HG02588 (cell line): ENCODE results near the gene SLC7A7.
A peak's percentile ranks its signal among the peaks of the same experiment; 100 is the strongest.
"Not testable (repeated sequence)": the region's sequence is repeated elsewhere in the genome, so short reads cannot be mapped to it uniquely, and the experiment has no call there.

ENCODE experiments used
- ATAC-seq: cut with Tn5 transposase; IDR thresholded peaks from one replicate; pipeline ENCODE4 v1.9.1; 2021; ENCODE audit warnings: mild to moderate bottlenecking, moderate library complexity; ENCODE audit not compliant: unreplicated experiment

The SLC7A7 gene

DNA sequence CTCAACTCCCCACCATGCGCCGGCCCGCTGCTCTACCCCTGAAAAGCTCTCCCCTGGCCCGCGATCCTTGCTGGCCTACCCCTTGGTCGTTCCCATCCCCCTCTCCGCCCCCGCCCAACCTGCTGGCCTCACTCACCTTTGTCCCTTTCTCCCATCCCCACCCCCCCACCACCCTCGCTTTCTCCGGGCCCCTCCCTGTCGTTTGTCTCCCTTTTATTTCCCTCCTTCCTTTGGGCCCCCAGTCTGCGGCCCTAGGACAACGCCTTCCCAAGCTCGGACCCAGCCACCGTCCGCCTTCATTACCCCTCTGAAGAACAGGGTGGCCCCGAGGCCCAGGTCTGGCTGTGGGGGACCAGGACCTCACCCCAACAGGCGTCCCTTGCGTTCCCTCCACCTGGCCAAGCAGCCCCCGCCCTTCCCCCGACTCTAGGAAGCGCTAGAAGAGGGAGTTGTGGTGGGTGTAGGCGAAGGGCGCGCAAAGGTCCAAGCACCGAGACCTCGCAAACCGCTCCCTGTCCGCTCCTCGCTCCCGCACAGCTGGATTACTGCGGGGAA lies 6.9 kb upstream of the SLC7A7 start:
- no peak for ATAC-seq

DNA sequence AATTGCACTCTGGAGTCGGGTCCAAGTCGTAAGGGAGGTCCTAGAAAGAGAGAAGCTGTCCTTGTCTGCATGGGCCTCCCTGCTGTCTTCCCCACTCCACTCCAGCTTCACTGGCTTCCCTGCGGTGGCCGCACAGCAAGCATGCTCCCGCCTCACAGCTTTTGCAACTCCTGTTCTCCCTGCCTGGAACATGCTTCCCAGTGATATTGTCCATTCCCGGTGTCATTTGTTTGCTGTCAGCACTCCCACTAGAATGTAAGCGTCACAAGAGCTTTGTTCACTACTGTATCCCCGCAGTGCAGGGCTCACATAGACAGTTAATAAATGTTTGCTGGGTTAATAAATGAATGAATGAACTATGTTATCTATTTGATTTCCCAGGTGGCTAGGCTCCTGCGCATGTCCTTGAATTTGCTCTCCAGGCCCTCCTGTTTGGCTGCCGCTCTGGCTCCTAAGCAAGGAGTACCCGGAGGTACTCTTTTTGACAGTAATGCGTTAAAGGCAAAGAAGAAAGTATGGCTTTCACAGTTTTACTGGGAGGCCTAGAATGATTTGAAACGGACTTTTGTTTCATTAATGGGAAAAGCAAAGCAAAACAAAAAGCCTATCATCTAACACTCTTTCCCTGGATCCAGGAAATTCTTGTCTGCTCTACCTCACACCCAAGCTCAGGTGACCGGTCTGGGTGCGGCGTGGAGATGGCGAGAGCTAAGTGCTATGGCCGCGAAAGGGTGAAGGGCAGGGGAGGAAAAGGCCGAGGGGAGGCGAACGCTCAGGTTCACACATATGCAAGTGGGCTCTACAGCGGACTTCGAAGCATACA lies 6.2 kb upstream of the SLC7A7 start:
- ATAC-seq: no peak

DNA sequence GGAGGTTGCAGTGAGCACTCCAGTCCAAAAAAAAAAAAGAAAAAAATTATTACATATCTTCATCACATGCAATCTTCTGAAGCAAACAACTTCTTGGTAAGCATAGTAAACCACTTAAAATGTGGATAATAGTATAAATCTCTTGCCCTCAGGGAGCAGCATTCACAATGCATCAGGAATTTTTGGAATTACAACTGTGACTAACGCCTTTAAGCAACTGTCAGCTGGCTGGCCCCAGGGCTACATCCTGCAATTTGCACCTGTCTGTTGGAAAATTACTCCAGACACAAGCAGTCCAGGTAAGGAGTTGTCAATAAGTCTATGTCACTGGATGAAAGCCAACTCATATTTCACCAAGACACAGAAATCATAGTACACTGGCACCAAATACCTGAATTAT lies 5.5 kb upstream of the SLC7A7 start:
- ATAC-seq: no peak

DNA sequence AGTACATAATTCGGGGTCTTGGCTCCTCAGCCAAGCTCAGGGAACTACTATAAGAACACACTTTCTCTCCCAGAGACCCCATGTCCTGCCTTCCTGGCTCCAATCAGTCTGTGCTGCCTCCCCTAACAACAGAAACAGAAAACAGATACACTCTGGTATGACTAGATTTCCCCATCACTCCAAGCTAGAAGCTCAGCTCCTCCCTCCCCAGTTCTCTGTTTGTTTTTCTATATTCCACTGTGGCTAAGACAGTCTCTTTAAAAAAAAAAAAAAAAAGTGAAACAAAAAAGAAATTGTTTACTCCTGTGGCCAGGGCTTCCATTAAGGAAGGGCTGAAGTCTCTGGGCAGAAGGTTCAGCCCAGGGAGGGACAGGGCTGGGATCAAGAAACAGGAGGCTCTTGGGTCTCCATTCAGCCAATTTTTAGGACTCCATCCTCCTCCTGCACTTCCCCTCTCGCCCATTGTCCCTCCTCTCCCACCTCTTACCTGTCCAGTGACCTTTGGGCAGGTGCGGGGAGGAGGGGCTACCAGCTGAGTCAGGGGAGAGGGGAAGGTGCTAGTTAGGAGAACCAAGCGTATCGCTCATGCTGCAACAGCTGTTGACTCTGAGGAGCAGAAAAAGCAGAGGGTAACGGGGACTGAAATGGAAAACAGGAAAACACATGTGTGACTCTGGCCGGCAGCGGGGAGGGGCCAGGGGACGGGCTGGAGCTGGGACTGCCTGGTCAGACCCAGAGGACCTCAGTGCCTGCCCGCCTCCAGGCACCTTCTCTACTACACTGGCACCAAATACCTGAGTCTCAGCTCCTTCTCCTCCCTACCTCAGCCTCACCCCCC lies 4.1 kb upstream of the SLC7A7 start:
- peak; percentile 36 for ATAC-seq

DNA sequence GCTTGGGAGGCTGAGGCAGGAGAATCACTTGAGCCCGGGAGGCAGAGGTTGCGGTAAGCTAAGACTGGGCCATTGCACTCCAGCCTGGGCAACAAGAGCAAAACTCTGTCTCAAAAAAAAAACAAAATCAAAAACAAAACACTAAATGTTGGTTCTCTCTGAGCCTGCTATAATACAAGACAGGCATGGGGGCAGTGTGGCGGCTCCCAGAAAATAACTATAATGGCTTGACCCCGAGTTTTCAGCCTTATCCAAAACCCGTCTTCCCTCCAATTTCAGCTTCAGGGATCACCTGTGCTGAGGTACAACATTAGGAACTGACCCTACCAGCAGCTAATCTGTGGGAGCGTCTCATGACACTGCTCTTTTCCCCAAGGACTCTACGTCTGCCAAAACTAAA lies 862 bp downstream of the SLC7A7 start:
- no peak for ATAC-seq

DNA sequence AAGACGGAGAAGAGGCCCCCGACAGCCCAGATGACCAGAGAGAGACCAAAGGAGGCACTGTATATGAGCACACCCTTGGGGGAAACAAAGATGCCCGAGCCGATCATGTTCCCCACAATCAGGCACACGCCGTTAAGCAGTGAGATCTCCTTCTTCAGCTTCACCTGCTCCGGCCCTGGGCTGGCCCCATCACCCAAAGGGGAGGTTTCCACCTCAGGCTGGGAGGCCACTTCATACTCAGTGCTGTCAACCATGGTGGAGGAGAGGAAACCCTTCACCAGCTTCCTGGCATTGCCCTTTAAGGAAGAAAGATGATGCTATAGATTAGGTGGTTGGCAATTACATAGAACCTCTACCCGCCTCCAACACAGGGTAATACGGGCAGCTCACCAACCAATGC lies 2.1 kb downstream of the SLC7A7 start:
- no peak for ATAC-seq

DNA sequence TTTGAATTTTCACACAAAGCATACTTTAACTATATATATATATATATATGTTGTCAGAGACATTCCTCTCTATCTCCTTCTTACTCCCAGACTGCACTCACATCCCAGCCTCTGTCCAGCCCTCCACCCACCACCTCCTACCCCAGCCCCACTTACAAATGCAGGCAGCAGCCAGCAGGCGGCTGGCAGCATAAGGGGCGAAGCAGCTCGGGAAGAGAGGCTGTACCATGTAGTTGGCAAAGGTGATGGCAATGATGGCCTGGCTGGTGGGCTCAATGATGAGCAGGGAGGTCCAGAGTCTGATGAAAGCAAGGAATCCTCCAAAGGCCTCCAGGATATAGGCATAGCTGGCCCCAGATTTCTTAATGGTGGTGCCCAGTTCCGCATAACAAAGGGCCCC lies 2.5 kb downstream of the SLC7A7 start:
- no peak for ATAC-seq

DNA sequence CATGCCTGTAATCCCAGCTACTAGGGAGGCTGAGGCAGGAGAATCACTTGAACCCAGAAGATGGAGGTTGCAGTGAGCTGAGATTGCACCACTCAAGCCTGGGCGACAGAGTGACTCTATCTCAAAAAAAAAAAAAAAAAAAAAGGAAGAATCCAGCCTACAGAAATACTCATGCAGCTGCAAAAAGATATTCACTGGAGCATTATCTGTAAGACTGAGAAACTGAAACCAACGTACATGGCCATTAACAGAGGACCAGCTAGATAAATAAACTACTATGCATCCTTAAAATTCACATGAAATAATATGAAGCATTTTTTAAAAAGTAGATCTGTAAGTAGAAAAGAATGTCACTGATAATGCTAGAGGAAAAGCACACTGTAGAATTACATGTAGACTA lies 3.5 kb downstream of the SLC7A7 start:
- no peak for ATAC-seq

DNA sequence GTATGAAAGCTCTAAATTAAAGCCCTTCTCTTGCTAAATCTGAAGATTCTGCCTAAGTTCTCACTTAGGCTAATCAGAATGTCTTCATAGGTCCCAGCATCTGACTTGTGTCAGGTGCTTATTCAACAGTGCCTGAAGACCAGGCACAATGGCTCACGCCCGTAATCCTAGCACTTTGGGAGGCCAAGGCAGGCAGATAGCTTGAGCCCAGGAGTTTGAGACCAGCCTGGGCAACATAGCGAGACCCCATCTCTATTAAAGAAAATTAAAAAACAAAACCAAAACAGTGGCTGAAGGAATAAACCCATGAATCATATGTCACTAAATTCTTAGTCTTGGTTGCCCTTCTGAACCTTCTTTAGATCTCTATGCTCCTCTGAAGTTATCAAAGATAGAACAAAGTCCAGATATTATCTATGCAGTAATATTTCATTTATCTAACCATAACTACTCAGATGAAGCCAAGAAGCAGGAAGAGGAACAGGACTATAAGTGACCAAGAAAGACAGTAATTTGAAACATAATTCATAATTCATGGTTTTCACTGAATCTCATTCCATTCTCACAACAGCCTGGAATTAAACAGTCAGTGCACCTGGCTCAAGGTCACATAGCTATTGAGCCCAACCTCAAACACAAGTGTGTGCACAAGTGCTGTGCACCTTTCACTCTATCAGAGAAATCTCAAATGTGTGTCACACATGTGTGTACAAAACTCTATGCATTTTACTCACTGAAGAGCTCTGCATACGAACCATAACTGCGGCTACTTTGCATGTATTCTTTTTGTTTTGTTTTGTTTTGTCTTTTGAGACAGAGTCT lies 6.6 kb downstream of the SLC7A7 start:
- no peak for ATAC-seq

DNA sequence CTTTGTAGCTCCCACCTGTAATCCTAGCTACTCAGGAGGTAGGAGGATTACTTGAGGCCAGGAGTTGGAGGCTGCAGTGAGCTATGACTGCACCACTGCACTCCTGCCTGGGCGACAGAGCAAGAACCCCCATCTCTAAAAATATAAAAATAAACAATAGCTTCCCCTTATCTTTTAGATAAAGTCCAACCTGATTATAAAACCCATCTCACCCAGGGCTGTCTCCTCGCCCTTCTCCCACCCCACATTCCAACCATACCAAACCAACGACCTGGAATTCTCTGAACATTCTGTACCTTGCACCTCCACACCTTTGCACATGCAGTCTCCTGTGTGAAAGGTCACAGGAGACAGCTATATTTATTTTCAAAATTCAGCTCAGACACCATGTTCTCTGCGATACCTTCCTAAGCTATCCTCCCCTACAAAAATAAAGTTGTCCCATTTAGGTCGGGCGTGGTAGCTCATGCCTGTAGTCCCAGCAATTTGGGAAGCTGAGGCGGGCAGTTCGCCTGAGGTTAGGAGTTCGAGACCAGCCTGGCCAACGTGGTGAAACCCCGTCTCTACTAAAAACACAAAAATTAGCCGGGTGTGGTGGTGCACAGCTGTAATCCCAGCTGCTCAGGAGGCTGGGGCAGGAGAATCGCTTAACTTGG lies 7.7 kb downstream of the SLC7A7 start:
- ATAC-seq: no peak

DNA sequence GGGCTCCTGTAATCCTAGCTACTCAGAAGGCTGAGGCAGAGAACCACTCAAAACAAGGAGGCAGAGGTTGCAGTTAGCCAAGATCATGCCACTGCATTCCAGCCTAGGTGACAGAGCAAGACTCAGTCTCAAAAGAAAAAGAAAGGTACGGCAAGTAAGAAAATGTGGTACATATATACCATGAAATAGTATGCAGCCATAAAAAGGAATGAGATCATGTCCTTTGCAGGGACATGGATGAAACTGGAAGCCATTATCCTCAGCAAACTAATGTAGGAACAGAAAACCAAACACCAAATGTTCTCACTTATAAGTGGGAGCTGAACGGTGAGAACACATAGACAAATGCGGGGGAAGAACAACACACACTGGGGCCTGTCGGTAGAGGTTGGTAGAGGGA lies 10.0 kb downstream of the SLC7A7 start:
- ATAC-seq: not testable (repeated sequence)

DNA sequence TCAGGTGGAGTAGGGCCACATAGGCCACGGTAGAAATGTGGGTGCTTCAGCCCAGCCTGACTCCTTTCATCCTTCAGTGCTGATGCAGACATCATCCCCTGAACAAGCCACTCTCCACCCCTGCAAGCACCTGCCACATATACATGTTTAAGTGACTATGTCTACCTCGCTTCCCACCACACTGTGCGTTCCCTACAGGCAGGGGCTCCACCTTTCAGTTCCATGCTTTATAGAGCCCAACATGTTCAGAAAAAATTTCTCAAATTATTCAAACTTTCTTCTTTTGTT lies 11.6 kb downstream of the SLC7A7 start:
- ATAC-seq: peak; percentile 32

DNA sequence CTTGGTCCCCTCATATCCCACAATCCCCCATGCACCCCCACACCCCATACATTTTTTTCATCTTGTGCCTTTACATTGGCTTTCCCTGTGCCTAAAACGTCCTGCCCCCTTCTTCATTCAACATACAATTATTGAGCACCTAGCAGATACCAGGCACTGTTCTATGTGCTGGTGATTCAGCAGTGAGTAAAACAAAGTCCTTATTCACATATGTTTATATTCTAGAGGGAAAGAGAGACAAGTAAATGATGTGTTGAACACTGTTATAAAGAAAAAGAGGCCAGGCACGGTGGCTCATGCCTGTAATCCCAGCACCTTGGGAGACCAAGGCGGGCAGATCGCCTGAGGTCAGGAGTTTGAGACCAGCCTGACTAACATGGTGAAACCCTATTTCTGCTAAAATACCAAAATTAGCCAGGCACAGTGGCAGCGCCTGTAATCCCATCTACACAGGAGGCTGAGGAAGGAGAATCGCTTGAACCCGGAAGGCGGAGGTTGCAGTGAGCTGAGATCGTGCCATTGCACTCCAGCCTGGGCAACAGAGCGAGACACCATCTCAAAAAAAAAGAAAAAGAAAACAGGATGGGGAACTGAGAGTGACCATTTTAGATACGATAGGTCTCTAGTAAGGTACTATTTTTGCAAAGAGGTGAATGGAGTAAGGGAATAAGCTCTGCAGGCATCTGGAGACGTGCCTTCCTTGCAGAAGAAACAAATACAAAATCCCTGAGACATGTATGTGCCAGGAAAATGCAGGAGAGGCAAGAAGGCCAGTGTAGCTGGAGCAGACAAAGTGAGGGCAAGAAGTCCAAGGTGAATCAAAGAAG lies 12.2 kb downstream of the SLC7A7 start:
- ATAC-seq: peak; percentile 48

DNA sequence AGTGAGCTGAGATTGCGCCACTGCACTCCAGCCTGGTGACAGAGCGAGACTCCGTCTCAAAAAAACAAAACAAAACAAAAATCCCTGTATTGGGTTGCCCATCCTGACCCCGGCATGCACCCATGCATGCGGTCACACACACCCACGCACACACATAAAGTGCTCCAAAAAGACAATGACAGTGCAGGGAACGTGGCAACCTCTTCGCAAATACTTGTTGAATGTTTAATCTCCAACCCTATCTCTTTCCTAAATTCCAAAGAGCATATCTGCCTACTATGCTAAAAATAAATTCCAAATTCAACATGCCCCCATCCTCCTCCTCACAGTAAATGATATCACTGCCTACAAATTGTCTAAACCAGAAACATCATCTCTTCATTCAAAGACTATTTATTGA lies 13.5 kb downstream of the SLC7A7 start:
- no peak for ATAC-seq

DNA sequence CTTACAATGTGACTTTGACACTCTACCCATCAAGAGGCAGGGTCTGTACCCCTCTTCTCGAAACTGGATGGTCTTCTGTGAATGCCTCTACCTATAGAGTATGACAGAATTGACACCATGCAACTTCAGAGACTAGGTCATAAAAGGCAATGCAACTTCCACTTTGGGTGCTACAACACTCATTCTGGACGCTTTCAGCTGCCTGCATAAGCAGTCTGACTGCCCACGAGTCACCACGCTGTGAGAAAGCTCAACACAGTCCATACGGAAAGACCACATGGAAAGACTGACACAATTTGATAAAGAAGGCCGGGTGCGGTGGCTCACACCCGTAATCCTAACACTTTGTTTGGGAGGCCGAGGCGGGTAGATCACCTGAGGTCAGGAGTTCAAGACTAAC lies 14.9 kb downstream of the SLC7A7 start:
- no peak for ATAC-seq

DNA sequence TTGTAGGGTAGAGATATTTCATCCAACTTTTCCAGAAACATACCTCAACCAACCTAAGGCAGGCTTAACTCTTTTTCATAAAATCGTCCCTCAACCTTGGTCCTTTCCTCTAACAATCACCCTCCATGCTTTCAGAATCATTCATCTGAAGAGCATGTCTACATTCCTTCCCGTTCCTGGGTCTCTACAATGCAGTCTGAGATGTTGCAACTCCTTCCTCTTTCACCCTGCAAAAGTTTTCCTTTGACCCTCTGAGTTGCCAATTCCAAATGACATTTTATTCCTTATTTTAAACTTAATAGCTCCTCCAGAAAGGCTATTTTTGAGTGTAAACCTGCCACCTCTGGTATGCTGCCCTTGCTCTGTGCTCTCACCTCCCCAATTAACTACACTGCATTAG lies 16.7 kb downstream of the SLC7A7 start:
- no peak for ATAC-seq

DNA sequence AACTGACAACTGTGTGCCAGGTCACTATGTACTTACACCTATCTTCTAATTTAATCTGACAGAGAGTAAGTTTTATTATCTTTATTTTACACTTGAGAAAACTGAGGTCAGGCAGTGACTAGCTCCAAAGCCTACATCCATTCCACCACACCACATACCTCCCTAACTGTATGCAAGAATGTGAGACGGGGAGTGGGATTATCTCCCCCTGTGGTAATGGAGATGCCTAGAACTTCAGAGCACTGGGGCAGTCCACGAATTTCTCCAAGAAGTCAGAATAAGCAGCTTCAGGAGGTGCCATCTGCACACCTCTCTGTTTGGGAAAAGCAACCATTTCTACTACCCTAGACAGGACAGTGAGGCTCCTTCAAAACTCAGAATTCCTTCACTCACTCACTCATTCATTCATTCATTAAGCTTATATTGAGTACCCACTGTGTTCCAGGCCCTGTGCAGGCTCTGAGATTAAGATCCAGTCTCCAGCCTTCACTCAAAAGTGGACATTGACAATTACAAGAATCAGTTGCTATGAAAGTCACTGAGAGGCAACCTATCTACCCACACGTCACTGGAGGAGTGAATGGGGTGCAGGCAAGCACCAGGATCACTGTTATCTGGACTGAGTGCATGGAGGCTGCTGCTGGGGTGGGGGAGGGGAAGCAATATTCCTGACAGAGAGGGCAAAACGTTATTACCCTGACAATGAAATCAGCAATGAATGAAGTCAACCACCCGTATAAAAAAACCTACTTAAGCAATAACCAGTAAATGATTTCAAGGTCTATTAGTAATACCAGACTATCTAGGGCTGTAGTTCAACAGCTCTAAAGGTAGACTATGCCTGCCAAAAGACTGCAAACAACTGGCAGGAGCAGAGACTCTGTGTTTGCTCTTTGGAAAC lies 18.0 kb downstream of the SLC7A7 start:
- no peak for ATAC-seq

DNA sequence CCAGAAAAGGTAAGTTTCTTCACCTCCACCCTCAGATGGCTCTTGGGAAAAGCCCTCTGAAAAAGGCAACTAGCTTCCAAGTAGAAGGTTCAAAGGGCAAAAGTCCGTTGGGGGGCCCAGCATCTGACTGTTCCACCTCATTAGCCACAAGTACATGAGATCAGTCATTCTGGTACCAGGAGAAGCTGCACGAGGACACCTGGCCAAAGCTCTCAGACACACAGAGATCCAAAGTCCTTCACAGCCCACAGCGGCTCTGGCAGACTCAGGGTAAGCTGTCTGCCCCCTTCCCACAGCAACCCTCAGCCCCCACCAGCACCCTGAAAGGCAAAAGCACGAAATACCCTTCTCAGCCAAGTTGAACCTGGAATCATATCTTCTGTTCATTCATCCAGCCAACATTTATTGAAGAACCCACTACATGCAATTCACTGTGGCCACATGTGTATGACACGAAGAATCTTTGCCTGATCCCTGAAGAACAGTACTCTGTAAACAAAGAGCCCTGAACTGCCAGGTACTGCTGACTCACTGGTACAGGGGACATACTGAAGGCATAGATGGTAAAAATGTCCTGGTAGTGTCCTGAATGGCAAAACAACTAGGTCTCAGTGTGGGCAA lies 19.0 kb downstream of the SLC7A7 start:
- ATAC-seq: peak; percentile 60
